ENCODE data around the gene CDKAL1. TPM values are rescaled to one million over a fixed set of nuclear protein-coding genes. Genes with fewer than 3 reads are reported as not detected.

The CDKAL1 gene
- total RNA-seq, 1 donor from 2014 or later = 11.2 TPM

DNA sequence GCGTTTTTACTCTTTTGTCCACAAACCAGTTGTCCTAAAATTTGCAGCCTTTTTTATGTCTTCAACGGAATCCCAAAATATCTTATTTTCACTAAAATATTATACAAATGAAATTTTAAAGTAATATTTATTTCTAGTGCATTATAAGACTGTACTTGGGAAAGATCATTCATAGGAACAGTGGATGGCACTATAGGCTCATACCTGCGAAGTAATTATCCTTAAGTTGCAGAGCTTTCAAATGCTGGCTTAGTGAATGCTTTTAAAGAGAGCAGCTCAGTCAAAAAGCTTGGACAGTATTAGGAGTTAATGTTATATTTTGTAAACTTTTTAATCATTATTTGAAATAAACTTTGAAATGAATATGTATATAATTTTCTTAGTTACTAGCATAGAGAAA lies 254.9 kb downstream of the CDKAL1 start:
- DNase-seq (ENCODE audit: extremely low read depth, low read depth, low spot score) = no peak

DNA sequence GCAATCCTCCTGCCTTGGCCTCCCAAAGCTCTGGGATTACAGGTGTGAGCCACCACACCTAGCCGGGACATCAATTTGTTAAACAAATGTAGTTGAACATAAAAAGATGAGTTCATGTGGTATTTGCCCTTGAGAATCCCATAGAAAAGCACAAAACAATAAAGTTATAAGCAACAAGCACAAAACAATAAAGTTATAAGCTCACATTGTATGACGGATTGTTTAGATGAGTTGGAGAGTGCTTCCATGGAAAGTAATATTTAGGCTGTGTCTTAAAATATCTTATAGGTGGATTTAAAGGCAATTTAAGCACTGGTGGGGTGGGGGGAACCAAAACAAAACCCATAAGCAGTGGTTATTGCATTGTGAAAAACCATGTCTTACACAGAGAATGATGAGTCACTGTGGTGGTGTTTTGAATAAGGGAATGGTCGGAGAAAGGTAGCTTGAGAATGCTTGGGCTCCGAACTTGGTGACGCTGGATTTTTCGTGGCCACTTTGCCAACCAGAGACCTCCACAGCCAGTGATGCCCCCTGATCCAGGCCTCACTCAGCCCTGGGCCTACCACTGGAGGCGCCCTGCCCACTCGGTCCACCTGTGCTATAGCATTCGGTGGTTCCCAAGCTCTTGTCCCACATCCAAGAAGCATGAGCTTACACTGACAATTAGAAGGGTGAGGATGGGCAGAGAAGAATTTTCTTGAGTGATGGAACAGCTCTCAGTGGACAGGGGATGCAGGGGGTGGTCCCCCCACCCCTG lies 256.0 kb downstream of the CDKAL1 start:
- no peak for DNase-seq (ENCODE audit: extremely low read depth, low read depth, low spot score)

GRCh38 chr6:20791074-20791473 lies 256.8 kb downstream of the CDKAL1 start:
- DNase-seq (ENCODE audit: extremely low read depth, low read depth, low spot score) = no peak

- DNase-seq (ENCODE audit: extremely low read depth, low read depth, low spot score) = no peak
Measured at GRCh38 chr6:20791944-20792343, 257.7 kb downstream of the CDKAL1 start.

DNA sequence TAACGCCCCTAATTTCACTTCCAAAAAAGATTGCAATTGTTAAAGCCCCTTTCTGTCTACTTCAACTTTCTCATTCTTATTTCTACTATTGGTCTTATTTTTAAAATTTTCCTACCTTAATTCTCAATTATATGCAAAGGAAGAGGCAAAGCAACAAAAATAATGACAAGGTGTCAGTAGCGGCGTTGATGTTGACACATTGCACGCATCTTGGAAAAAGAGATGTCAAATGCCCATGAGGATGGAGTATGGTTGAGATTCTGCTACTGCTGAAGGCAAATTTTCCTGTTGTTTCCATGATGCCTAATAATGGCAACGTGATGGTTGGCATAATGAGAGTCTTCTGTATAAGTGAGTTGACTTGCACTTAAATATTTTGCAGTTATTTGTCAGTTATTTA lies 258.9 kb downstream of the CDKAL1 start:
- DNase-seq (ENCODE audit: extremely low read depth, low read depth, low spot score) = no peak

- no peak for DNase-seq (ENCODE audit: extremely low read depth, low read depth, low spot score)
Measured at GRCh38 chr6:20797597-20797996, 263.3 kb downstream of the CDKAL1 start.

GRCh38 chr6:20800229-20800628 lies 266.0 kb downstream of the CDKAL1 start:
- DNase-seq (ENCODE audit: extremely low read depth, low read depth, low spot score) = no peak

DNA sequence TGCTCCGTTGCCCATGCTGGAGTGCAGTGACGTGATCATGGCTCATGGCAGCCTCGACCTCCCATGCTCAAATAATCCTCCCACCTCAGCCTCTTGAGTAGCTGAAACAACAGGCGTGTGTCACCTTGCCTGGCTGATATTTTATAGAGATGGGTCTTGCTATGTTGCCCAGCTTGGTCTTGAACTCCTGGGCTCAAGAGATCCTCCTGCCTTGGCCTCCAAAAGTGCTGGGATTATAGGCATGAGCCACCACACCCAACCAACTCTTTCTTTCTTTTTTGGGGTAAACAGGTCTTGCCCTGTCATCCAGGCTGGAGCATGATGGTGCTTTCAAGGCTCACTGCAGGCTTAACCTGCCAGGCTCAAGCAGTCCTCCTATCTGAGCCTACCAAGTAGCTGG lies 266.4 kb downstream of the CDKAL1 start:
- no peak for DNase-seq (ENCODE audit: extremely low read depth, low read depth, low spot score)

GRCh38 chr6:20801595-20801994 lies 267.3 kb downstream of the CDKAL1 start:
- DNase-seq (ENCODE audit: extremely low read depth, low read depth, low spot score) = no peak

DNA sequence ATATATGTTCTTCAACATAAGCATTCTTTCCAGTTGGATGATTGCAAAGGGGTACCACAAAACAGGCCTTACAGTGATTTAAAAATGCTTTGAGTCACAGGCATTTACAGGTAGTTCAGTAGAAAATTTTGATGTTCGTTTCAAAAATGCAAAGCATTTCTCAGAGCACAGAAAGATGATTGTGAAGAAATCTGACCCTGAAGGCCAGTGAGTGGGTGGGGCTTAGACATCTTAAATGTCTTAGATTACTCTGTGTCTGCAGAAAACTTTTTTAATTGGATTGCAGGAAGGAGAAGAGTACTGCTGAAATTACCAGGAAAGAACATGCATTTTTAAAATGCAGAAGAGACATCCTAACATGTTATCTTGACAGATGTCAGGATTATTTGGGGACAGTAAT lies 268.3 kb downstream of the CDKAL1 start:
- DNase-seq (ENCODE audit: extremely low read depth, low read depth, low spot score) = no peak

- DNase-seq (ENCODE audit: extremely low read depth, low read depth, low spot score) = no peak
Measured at GRCh38 chr6:20805021-20805420, 270.8 kb downstream of the CDKAL1 start.

- DNase-seq (ENCODE audit: extremely low read depth, low read depth, low spot score) = no peak
Measured at GRCh38 chr6:20806669-20807068, 272.4 kb downstream of the CDKAL1 start.

- DNase-seq (ENCODE audit: extremely low read depth, low read depth, low spot score) = no peak
Measured at GRCh38 chr6:20808439-20808838, 274.2 kb downstream of the CDKAL1 start.

- DNase-seq (ENCODE audit: extremely low read depth, low read depth, low spot score) = no peak
Measured at GRCh38 chr6:20808924-20809323, 274.7 kb downstream of the CDKAL1 start.

- peak; percentile 4 for DNase-seq (ENCODE audit: extremely low read depth, low read depth, low spot score)
Measured at GRCh38 chr6:20810727-20811108, 276.5 kb downstream of the CDKAL1 start.

DNA sequence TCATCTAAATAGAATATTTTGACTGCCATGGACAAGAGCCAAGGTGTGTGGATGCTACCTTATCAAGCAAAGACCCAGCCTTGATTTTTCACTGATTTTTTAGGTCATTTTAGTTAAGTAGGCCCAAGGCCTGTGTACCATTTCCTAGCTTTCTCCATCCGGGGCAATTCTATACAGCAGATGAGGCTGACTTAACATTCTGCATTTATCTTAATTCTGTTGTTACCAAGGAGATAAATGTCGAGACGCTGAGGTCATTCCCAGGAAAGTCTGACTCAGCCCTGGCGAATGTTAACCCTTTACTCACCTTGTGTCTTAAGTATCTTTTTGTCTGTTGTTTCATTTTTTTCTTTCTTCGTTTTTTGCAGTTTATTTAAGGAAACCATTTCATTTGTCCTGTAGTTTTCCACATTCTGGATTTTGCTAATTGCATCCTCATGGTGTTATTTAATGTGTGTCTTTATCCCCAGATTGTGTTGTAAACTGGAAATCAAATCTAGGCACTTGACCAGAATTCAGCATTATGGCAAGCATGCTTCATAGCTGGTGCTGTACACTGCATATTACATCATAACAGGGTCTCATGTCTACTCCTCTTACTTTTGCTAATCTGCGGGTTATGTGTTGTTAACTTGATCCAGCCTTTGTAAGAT lies 277.0 kb downstream of the CDKAL1 start:
- DNase-seq (ENCODE audit: extremely low read depth, low read depth, low spot score) = peak; percentile 98

- no peak for DNase-seq (ENCODE audit: extremely low read depth, low read depth, low spot score)
Measured at GRCh38 chr6:20812776-20813175, 278.5 kb downstream of the CDKAL1 start.

DNA sequence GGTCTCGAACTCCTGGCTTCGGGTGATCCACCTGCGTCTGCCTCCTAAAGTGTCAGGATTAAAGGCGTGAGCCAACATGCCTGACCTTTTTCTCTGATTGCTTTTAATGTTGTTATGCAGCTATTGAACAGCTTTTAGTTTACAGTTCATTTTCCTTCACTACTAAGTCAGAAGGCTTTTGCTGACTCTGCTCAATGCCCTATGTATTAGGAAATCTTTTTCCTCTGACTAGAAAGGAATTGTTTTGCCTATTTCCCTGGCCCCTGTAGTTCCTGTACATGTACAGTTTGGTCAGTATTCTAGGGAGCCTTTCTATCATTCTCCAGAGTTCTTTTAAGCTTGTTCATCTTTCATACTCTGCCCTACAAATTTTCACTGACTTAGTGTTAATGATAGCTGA lies 280.2 kb downstream of the CDKAL1 start:
- DNase-seq (ENCODE audit: extremely low read depth, low read depth, low spot score) = no peak

GRCh38 chr6:20816126-20816525 lies 281.9 kb downstream of the CDKAL1 start:
- no peak for DNase-seq (ENCODE audit: extremely low read depth, low read depth, low spot score)

- no peak for DNase-seq (ENCODE audit: extremely low read depth, low read depth, low spot score)
Measured at GRCh38 chr6:20817806-20818320, 283.6 kb downstream of the CDKAL1 start.

- DNase-seq (ENCODE audit: extremely low read depth, low read depth, low spot score) = no peak
Measured at GRCh38 chr6:20819774-20820400, 285.6 kb downstream of the CDKAL1 start.

- peak; percentile 18 for DNase-seq (ENCODE audit: extremely low read depth, low read depth, low spot score)
Measured at GRCh38 chr6:20826378-20826777, 292.1 kb downstream of the CDKAL1 start.

Data from glomerular endothelial cell (primary cell).